AG10803 (cell line): Measurements from ENCODE around the gene TTI1.

ENCODE experiments used
- DNase-seq: peaks from one replicate; pipeline ENCODE4 v3.0.0; 2010; ENCODE audit warnings: low read depth
- H3K4me3 ChIP-seq: 2 replicates; pipeline ENCODE4 v1.5.1; 2011; ENCODE audit warnings: mild to moderate bottlenecking, low read length, control low read depth
- CTCF ChIP-seq: conservative IDR thresholded peaks from 2 replicates; pipeline ENCODE4 v1.5.1; 2011; ENCODE audit warnings: mild to moderate bottlenecking, low read length, control low read depth, inconsistent platforms

Gene TTI1

GRCh38 chr20:38040276-38040675, 7.0 kb upstream of the TTI1 start:
- no peak for TF ChIP-seq CTCF
- H3K4me3 ChIP-seq, result no peak overlapping the region
- no peak for DNase-seq

GRCh38 chr20:38036366-38036765, 3.1 kb upstream of the TTI1 start:
- TF ChIP-seq CTCF, result no peak
- no peak for DNase-seq
- no peak overlapping the region for H3K4me3 ChIP-seq

DNA sequence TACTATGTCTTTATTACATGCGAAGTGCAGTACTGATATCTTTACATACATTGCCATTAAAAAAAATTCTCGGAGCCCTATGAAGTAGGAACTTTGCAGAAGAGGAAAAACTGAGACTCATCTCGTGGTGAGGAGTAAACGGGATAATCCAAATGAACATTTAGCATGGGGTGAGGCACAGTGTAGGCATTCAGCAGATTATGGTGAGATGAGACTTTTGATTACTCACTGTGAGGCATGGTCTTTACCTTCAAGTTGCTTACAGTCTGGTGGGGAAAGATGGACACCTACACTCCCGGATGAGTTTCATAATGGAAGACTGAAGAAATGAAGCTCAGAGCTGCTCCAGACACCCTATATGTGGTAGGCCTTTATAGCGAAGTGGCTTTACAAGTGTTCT, 1.7 kb upstream of the TTI1 start:
- peak overlapping the region; percentile 98 for H3K4me3 ChIP-seq
- TF ChIP-seq CTCF, result no peak
- no peak for DNase-seq

GRCh38 chr20:38034108-38034649, 923 bp upstream of the TTI1 start:
- no peak for TF ChIP-seq CTCF
- peak overlapping the region; percentile 98 for H3K4me3 ChIP-seq
- no peak for DNase-seq

GRCh38 chr20:38032585-38033329, 499 bp downstream of the TTI1 start:
- TF ChIP-seq CTCF, result no peak
- H3K4me3 ChIP-seq, result peak overlapping the region; percentile 98
- no peak for DNase-seq

- H3K4me3 ChIP-seq, result no peak overlapping the region; the same call in 1 of the 2 replicates
- TF ChIP-seq CTCF, result no peak
- no peak for DNase-seq
Observed at GRCh38 chr20:38031957-38032356, 1.3 kb downstream of the TTI1 start.

- TF ChIP-seq CTCF, result no peak
- no peak for DNase-seq
Observed at GRCh38 chr20:38029453-38029852, 3.8 kb downstream of the TTI1 start.

More at GRCh38 chr20:38029453-38029852, 3.8 kb downstream of the TTI1 start:
- no peak overlapping the region for H3K4me3 ChIP-seq
